Measurements from ENCODE around the gene RBM12.
"Not testable (repeated sequence)": the region's sequence is repeated elsewhere in the genome, so short reads cannot be mapped to it uniquely, and the experiment has no call there.

Gene RBM12

GRCh38 chr20:35698298-35699126 lies 33.8 kb upstream of the RBM12 start:
- no peak for DNase-seq (ENCODE audit: low read depth)

DNA sequence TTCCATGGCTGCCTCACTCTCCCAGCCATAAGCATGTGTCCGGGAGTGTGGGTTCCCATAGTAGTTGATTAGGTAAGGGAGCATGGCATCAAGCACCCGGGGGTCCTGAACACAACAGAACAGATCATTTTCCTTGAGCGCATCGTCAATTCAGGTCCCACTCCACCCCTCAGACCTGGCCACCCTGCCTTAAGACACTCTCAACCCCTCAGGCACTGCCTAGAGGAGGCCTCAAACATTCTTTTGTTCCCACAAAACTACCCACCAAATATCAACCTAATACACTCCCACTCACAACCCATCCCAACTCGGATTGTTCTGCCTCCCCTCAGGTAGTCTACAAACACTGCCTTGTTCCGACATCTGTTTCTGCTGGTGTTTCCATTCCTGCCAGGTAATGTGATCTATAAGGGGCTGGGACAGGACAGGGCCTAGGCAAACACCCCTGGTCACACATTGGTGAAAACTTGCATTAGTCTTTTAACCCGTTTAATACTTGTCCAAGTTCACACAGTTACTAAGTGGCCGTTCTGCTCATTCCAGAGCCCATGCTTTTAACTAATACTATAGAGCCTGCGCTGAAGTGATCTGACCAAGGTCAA lies 33.1 kb upstream of the RBM12 start:
- no peak for DNase-seq (ENCODE audit: low read depth)

DNA sequence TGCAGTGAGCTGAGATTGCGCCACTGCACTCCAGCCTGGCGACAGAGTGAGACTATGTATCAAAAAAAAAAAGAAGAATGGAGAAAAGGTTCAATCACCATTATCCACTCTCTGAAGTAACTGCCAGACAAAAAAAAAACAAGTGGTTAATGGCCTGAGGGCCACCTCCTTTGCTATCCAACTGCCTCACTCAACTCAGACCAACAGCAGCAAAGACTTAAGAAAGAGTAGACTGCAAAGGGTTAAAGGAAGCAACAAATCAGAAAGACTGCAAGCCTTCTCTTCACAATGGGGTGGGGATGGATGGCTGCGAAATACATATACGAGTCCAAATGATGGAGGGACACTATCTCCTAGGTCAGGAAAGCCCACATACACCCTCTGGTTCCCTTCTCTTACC lies 31.3 kb upstream of the RBM12 start:
- no peak for DNase-seq (ENCODE audit: low read depth)

DNA sequence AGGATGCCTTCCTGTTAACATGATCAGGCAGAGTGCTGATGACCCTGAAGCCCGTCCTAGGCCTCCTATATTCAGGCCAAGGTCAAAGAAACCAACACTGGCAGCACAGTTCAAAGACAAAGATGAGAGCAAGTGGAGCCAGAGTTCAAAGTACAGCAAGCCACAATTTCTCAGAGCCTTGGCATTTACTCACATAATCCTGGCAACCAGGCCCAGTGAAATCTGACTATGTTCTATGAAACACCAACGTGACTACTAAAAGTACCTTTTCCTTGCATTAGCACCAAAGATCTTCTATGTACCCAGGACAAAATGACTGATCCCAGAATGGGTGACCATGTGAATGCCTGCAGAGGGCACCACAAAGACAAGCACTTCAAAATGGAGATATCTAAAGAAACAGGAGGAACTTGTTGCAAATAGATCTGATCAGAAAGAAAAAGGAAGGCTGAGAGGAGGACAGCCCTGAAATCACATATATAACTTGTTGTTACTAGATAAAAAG lies 30.6 kb upstream of the RBM12 start:
- DNase-seq (ENCODE audit: low read depth): no peak

GRCh38 chr20:35690265-35690664 lies 25.6 kb upstream of the RBM12 start:
- no peak for DNase-seq (ENCODE audit: low read depth)

DNA sequence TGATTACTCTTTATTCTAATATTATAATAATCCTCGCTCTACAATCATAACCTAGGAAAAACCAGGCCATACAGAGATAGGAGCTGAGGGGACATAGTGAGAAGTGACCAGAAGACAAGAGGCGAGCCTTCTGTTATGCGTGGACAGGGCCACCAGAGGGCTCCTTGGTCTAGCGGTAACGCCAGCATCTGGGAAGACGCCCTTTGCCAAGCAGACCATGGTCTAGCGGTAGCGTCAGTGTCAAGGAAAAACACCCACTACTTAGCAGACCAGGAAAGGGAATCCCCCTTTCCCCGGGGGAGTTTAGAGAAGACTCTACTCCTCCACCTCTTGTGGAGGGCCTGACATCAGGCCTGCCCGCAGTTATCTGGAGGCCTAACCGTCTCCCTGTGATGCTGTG lies 22.2 kb upstream of the RBM12 start:
- DNase-seq (ENCODE audit: low read depth): not testable (repeated sequence)

GRCh38 chr20:35685368-35685767 lies 20.7 kb upstream of the RBM12 start:
- not testable (repeated sequence) for DNase-seq (ENCODE audit: low read depth)

DNA sequence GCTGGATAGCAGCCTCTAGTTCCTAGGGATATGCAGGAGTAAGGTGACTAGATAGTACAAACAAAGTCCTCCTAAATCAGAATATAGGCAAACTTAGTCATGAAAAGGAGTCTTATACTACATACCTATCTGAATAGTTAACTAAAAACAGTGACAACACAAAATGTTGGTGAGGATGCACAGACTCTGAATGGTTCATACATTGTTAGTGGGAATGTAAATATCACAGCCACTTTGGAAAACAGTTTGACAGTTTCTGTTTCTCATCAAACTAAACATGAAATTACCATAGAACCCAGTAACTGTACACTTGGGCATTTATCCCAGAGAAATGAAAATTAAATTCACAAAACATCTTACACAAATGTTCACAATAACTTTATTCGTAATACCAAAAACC lies 17.3 kb upstream of the RBM12 start:
- no peak for DNase-seq (ENCODE audit: low read depth)

DNA sequence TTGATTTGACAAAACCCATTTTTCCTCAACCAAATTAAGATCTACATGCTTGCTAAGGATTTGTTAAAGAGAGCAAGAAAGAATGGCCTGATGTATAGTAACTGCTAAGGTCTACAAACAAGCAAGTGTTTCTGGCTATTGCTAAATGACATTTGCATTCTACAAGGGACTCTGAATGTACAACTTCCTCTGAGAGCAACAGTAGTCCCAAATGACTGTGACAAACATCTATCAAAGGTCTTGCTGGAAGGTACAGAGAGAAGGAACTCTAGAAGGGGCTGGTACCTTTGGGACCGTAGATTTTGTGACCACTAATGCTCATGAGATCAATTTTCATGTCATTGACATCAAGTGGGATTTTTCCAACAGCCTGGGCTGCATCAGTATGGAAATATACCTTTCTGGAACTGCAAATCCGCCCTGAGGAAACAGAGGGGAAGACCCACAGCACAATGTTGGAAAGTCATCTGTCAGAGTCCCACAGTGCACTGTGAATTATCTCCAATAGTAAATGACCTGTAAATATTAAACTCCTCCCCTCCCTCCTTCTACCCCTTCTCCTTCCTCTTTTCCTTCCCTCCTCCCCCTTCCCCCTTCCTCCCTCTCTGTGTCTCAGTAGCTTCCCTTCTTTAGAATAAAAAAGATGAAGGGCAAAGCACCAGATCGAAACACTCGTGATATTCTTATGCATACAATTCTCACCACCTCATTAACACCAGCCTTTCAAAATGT lies 15.9 kb upstream of the RBM12 start:
- no peak for DNase-seq (ENCODE audit: low read depth)

DNA sequence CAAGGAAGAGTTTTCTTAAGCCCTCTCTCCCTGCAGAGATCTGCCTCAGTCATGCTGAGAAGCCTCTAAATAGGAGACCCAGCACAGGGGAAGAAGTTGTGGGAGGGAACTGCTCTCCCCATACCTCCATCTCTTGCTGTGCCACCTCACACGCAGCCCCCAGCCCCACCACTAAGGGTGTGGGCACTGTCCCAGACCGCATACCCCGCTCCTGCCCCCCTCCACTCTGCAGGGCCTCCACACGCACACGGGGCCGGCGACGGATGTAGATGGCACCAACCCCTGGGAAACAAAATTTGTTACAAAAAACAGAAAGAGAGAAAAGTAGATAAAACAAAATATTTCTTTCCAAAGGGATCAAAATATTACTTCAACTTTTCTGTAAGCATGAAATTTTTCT lies 10.2 kb upstream of the RBM12 start:
- no peak for DNase-seq (ENCODE audit: low read depth)

DNA sequence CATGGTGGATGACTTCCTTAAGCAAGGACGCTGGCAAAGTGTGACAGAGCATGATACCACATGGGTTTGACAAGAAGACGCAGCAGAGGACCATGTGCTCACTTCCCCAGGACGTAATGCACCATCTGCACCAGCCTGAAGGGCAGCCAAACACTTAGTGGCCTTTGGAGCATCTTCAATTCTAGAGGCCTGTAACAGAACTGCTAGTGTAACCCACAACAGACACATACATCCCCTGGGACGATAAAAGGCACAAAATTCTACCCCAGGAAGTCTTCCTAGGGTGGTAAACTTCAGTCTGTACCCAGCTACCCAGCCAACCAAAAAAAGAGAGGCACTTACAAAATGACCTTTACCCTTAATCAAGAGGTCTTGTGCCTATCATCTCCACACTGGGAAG lies 9.2 kb upstream of the RBM12 start:
- no peak for DNase-seq (ENCODE audit: low read depth)

- no peak for DNase-seq (ENCODE audit: low read depth)
These were observed 5.0 kb upstream of the RBM12 start for GRCh38 chr20:35669681-35670080.

GRCh38 chr20:35669221-35669620 lies 4.5 kb upstream of the RBM12 start:
- DNase-seq (ENCODE audit: low read depth): no peak

DNA sequence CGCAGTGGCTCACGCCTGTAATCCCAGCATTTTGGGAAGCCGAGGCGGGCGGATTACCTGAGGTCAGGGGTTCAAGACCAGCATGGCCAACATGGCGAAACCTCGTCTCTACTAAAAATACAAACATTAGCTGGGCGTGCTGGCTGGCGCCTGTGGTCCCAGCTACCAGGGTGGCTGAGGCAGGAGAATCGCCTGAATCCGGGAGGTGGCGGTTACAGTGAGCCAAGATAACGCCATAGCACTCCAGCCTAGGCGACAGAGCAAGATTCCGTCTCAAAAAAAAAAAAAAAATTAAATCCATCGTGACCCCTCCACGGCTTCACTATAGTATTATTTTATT lies 1.2 kb upstream of the RBM12 start:
- DNase-seq (ENCODE audit: low read depth): no peak

DNA sequence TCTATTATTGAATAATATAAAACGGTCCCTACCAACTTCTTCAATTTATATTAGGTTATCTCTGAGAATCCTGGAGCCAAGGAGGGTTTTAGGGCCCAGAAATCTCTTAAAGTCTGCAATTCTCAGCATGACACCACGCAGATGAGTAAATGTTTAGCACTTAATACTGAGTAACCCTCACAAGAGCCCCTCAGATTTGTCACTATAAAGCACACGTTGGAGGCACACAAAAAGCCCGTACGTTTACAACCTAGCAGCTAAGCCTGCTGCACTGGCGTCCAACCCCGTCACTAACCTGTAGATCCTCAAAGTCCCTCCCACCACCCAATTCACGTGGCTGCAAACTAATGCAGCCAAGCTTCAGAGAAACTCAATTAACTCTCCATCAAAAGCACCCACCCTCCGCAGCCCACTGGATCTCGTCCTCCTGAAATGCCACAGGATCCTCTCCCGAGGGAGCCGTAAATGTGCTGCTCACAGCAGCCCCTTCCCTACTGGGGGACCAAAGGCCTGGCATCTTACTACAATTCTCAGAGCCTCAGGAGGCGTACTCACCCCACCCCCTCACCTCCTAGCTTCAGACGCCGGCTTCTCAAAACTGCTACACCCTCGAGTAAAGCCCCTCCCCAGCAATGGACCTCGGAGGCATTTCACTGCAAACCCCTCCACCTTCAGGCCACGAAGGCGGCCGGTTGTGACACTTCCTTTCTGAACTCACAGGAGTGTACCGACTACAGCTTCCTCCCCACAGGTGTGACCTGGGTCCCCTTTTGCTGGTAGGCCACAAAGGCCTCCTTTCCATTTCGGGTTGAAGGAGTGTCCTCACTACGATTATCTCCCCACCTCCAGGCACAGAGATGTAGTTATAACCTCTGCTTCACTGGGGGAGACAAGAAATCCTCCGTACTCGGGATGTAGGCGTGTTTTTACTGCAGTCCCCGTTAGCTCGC lies 909 bp downstream of the RBM12 start:
- DNase-seq (ENCODE audit: low read depth): peak; percentile 57

- no peak for DNase-seq (ENCODE audit: low read depth)
These were observed 2.1 kb downstream of the RBM12 start for GRCh38 chr20:35662551-35662950.

DNA sequence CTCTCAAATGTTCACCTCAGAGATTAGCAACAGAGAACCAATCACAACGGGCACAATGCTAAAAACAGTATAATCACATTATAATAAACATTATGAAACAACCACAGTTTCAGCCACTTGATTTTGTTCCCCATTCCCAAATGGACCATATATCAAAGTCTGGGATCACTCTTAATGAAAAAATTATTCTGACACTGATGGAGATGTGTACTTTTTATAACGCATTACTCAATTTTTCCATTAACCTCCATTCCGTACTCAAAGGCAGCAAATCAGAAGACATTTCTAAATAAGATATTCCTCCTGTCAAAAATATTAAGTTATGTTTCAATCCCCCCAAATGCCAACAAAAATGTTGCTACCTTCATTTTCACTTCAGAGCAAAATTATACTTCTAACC lies 2.8 kb downstream of the RBM12 start:
- DNase-seq (ENCODE audit: low read depth): no peak

- DNase-seq (ENCODE audit: low read depth): no peak
These were observed 3.6 kb downstream of the RBM12 start for GRCh38 chr20:35661053-35661452.

DNA sequence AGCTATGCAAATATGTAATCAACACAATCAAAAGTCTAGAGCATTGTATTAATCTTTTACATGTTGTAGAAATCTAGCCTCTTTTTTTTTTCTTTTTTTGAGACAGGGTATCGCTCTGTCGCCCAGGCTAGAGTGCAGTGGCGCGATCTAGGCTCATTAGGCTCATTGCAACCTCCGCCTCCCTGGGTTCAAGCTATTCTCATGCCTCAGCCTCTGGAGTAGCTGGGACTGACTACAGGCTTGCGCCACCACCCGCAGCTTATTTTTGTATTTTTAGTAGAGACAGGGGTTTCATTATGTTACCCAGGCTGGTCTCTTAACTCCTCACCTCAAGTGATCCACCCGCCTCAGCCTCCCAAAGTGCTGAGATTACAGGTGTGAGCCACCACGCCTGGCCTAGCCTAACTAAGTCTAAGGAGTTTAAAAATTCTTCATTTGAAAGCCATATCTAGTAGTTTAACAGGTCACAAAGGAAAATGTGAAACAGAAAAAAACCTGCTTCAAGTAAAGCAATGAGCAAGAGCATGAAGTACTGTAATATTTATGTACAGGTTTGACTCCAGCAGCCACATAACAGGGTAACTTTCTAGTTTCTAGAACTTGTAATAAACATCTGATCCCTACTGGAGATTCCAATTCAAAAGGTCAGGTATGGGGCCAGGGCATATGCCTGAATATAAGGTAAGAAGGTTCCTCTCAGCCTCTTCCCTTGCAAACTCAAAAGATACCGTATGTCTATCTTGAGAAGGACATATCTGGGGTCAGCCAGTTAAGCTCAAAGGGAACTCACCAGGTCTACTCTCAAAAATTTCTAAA lies 4.4 kb downstream of the RBM12 start:
- no peak for DNase-seq (ENCODE audit: low read depth)

DNA sequence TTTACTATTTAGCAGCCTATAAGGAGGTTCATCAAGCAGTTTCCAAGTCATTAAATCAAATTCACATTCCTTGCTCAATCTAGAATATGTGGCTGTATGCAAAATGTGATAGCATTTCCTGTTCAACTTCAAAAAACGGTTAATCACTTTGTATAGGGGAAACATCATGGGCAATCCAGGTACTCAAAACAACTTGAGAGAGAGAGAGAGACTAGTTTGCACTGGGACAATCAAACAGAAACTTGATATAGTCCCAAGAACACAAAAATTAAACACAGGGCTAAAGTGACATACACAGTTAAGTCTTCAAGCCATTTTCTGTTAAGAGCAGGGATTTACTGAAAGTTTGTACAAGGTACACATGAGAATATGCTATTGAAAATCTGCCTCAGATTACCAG lies 7.4 kb downstream of the RBM12 start:
- no peak for DNase-seq (ENCODE audit: low read depth)

- DNase-seq (ENCODE audit: low read depth): no peak
These were observed 10.3 kb downstream of the RBM12 start for GRCh38 chr20:35654415-35654814.
